Mesothelial cell of epicardium (in vitro differentiated cells): ENCODE results near the gene IMP4. TPM values are rescaled to one million over a fixed set of nuclear protein-coding genes. Genes with fewer than 3 reads are reported as not detected.

Source experiments
- DNase-seq, 2 experiments: peaks; one replicate each; pipeline ENCODE4 v3.0.0; 2021; ENCODE audit warnings: low spot score in 2 of 2; ENCODE audit not compliant: unreplicated experiment in 2 of 2
- H3K27ac Mint-ChIP-seq: 2 replicates; pipeline ENCODE4 v1.8.0; 2021; ENCODE audit warnings: mixed read lengths
- H3K27me3 Mint-ChIP-seq: 2 replicates; pipeline ENCODE4 v1.8.0; 2021; ENCODE audit warnings: low read depth, mixed read lengths
- H3K36me3 Mint-ChIP-seq: 2 replicates; pipeline ENCODE4 v1.8.0; 2021; ENCODE audit warnings: mixed read lengths
- H3K4me1 Mint-ChIP-seq: 2 replicates; pipeline ENCODE4 v1.8.0; 2021; ENCODE audit warnings: mixed read lengths
- H3K4me3 Mint-ChIP-seq: 2 replicates; pipeline ENCODE4 v1.8.0; 2021; ENCODE audit warnings: mild to moderate bottlenecking, moderate library complexity, mixed read lengths
- H3K9me3 Mint-ChIP-seq: 2 replicates; pipeline ENCODE4 v1.8.0; 2021; ENCODE audit warnings: mixed read lengths
- CTCF ChIP-seq: fragments of 200-600 bp; sonication (generic); IDR thresholded peaks from one replicate; pipeline ENCODE4 v1.5.0; 2021; ENCODE audit warnings: antibody characterized with exemption; ENCODE audit not compliant: unreplicated experiment
- total RNA-seq: library from RNA; stranded (reverse); gene quantifications from 3 replicates; pipeline ENCODE4 v1.2.1, GENCODE V29; 2021

The IMP4 gene
- total RNA-seq, 1 donor from 2014 or later = 46.9 TPM

- Mint-ChIP-seq H3K4me3 (peak overlapping the region; percentile 71), H3K27me3 (peaks cover 5% of the 10 kb centered on the region), H3K4me1 (peaks cover 3% of the 10 kb centered on the region), H3K36me3 (no peaks in the 10 kb centered on the region), H3K27ac (no peak overlapping the region), H3K9me3 (peaks cover 6% of the 10 kb centered on the region)
- no peak for TF ChIP-seq CTCF
- DNase-seq = no peak
Observed at GRCh38 chr2:130355172-130355577, 12.5 kb downstream of the IMP4 start.

- H3K4me1 Mint-ChIP-seq = peaks cover 3% of the 10 kb centered on the region
- H3K9me3 Mint-ChIP-seq = peaks cover 10% of the 10 kb centered on the region
- H3K27ac Mint-ChIP-seq = no peak within 1 kb of the TSS
- TF ChIP-seq CTCF = peak; percentile 20
- peaks cover 5% of the 10 kb centered on the region for H3K27me3 Mint-ChIP-seq
- peaks cover 1% of the 10 kb centered on the region for H3K36me3 Mint-ChIP-seq
- DNase-seq = peak in 1 of 2 experiments; percentile 70
- H3K4me3 Mint-ChIP-seq = peak within 1 kb of the TSS; percentile 74
Observed at GRCh38 chr2:130355578-130356431, 13.1 kb downstream of the IMP4 start, which contains the start of gene PTPN18. PTPN18 (plus strand) TSS chr2:130356056; CDS start chr2:130356108, 52 bp downstream.

- no peak for TF ChIP-seq CTCF
- H3K36me3 Mint-ChIP-seq = peaks cover 1% of the 10 kb centered on the region
- DNase-seq = no peak
- H3K27me3 Mint-ChIP-seq = peaks cover 5% of the 10 kb centered on the region
- no peak overlapping the region for H3K27ac Mint-ChIP-seq
- H3K9me3 Mint-ChIP-seq = peaks cover 10% of the 10 kb centered on the region
- H3K4me1 Mint-ChIP-seq = peaks cover 3% of the 10 kb centered on the region
- H3K4me3 Mint-ChIP-seq = no peak overlapping the region
Observed at GRCh38 chr2:130357864-130358263, 15.2 kb downstream of the IMP4 start.

GRCh38 chr2:130358420-130359350 is 16.0 kb downstream of the IMP4 start:
- H3K9me3 Mint-ChIP-seq = peaks cover 14% of the 10 kb centered on the region
- H3K4me1 Mint-ChIP-seq = peaks cover 3% of the 10 kb centered on the region
- no peak overlapping the region for H3K4me3 Mint-ChIP-seq
- no peak for DNase-seq
- no peak overlapping the region for H3K27ac Mint-ChIP-seq
- H3K27me3 Mint-ChIP-seq = peaks cover 5% of the 10 kb centered on the region
- no peak for TF ChIP-seq CTCF
- H3K36me3 Mint-ChIP-seq = peaks cover 4% of the 10 kb centered on the region

GRCh38 chr2:130359466-130359865 is 16.8 kb downstream of the IMP4 start:
- Mint-ChIP-seq H3K27me3 (peaks cover 5% of the 10 kb centered on the region), H3K4me1 (peaks cover 3% of the 10 kb centered on the region), H3K27ac (no peak overlapping the region), H3K9me3 (peaks cover 18% of the 10 kb centered on the region), H3K4me3 (no peak overlapping the region), H3K36me3 (peaks cover 4% of the 10 kb centered on the region)
- DNase-seq = no peak
- no peak for TF ChIP-seq CTCF
